Kidney (tissue), 14 donors: ENCODE results near the gene HIP1R. TPM values are rescaled to one million over a fixed set of nuclear protein-coding genes. Genes with fewer than 3 reads are reported as not detected.
A peak's percentile ranks its signal among the peaks of the same experiment; 100 is the strongest.

Source experiments
- DNase-seq, 5 donors: peaks; one replicate each; pipeline ENCODE4 v3.0.0-alpha.2; 2013 to 2020
- FAIRE-seq: peaks from 2 replicates; lab custom pipeline; 2012; peaks lifted over from hg19 to GRCh38; lab: Jason Lieb, UNC
- H3K27ac ChIP-seq, 2 donors: one replicate each; pipeline ENCODE4 v1.7.0; 2013; ENCODE audit warnings: low read depth in 2 of 2, low read length in 2 of 2, inconsistent platforms in 1 of 2
- H3K27me3 ChIP-seq: one replicate; pipeline ENCODE4 v1.7.1; 2013; ENCODE audit warnings: low read length, inconsistent platforms; ENCODE audit not compliant: control insufficient read depth, insufficient read depth
- H3K36me3 ChIP-seq, 3 donors: one replicate each; pipeline versions ENCODE4 v1.7.0 to v1.7.1; 2013; ENCODE audit warnings: low read length in 3 of 3, control low read depth in 1 of 3, inconsistent platforms in 1 of 3; ENCODE audit not compliant: insufficient read depth in 3 of 3, control insufficient read depth in 2 of 3
- H3K4me1 ChIP-seq, 3 donors: one replicate each; pipeline versions ENCODE4 v1.7.0 to v1.7.1; 2013; ENCODE audit warnings: low read length in 3 of 3, inconsistent platforms in 1 of 3, low read depth in 1 of 3; ENCODE audit not compliant: control insufficient read depth in 2 of 3, insufficient read depth in 2 of 3
- H3K4me3 ChIP-seq, 3 donors: one replicate each; pipeline versions ENCODE4 v1.7.0 to v1.8.1; 2013; ENCODE audit warnings: low read length in 3 of 3, control low read depth in 1 of 3, inconsistent platforms in 1 of 3
- H3K9ac ChIP-seq, 3 donors: one replicate each; pipeline versions ENCODE4 v1.7.0 to v1.7.1; 2013; ENCODE audit warnings: low read length in 3 of 3, control low read depth in 1 of 3, inconsistent platforms in 1 of 3
- H3K9me3 ChIP-seq, 3 donors: one replicate each; pipeline versions ENCODE4 v1.7.0 to v1.7.1; 2013; ENCODE audit warnings: low read length in 3 of 3, control low read depth in 1 of 3, inconsistent platforms in 1 of 3; ENCODE audit not compliant: control insufficient read depth in 2 of 3, insufficient read depth in 1 of 3
- intact Hi-C: fragments of 100-400 bp; cut with DNase I; formaldehyde crosslinking; loops from one replicate; pipeline ENCODE4 v1.11.1; 2022
- polyA plus RNA-seq: library from polyadenylated mRNA; stranded (reverse); fragments of 350-450 nt; fragmentation: Illumina TruSeq; extraction: RNeasy Lipid Tissue Mini Kit (QIAGEN cat#74804); gene quantifications from one replicate; pipeline ENCODE4 v1.2.3, GENCODE V29; 2014; ENCODE audit warnings: low read depth, low replicate concordance; ENCODE audit not compliant: insufficient read depth
- total RNA-seq: library from RNA; stranded (reverse); fragmentation: NEBNext Ultra II Directional; extraction: Animal tissue kit (Norgen Biotek cat#: 25700); gene quantifications from one replicate; pipeline ENCODE4 v1.2.1, GENCODE V29; 2021
- TF ChIP-seq, protein P1 (sequence below): IDR thresholded peaks from 3 replicates; pipeline ENCODE4 v1.5.1; 2012; ENCODE audit warnings: mild to moderate bottlenecking, moderate library complexity, borderline replicate concordance; ENCODE audit not compliant: insufficient read depth; ENCODE audit errors: extremely low read depth
- donor health status: control.
- donor health status: control.
- donor health status: control.
- donor health status: control.
- donor health status: control.
- donor health status: DM: yes; HTN: yes; CAD: no.
- donor health status: Normal renal cell carcinoma (clear cell type).

The HIP1R gene
- total and polyA plus RNA-seq, 2 donors from 2014 or later = 39.4 to 87.8 TPM

DNA sequence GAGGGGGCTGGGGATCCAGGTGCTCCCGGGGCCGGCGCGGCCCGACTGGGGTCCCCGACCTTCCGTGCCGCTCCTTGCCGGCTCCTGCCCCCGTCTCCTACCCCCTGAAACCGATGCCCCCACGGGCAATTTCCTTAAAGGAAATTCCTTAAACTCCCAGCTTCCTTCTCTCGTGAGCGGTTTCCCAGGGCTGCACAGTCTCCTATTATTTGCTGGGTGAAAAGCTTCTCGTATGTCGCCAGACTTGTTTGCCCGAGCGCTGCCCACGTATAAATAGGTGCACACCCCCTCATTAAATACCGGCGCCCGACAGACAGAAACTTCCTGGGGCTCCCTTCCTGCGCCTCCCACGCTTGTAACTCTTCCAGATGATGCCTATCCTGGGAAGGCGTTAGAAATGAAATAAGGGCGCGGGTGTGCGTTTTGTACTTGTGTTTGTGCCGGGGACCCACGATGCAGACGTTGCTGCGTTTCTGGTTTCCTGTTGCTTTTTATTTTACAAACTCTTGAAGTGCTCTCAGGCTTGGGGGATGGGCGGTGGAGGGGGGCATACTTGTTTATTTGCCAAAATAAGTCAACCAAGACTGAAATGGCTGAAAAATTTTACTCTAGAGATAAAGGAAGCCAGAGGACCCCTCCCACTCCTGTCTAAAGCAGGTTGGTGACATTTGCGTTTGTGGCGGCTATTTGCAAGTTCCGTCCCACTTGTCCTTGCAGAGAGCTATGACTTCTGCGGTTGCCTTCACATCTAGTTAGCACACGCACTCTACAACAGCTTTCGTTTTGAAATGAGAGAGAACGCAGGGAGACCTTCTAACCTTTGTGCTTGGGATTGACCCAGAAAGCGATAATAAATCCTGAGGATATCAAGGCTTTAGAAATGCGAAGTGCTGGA is 1.0 kb downstream of the HIP1R start:
- H3K36me3 ChIP-seq = peaks cover 0 to 5% (median 0%) of the 10 kb centered on the region in 3 donors
- peak overlapping the region; percentile 76 to 92 (median 84) for H3K4me3 ChIP-seq
- peak; percentile 80 to 90 (median 85) for DNase-seq
- H3K27me3 ChIP-seq = no peaks in the 10 kb centered on the region
- peak overlapping the region; percentile 84 to 92 for H3K27ac ChIP-seq
- FAIRE-seq = no peak
- intact Hi-C loops = no loop called here
- no peaks in the 10 kb centered on the region for H3K9me3 ChIP-seq
- TF ChIP-seq, protein P1, sequence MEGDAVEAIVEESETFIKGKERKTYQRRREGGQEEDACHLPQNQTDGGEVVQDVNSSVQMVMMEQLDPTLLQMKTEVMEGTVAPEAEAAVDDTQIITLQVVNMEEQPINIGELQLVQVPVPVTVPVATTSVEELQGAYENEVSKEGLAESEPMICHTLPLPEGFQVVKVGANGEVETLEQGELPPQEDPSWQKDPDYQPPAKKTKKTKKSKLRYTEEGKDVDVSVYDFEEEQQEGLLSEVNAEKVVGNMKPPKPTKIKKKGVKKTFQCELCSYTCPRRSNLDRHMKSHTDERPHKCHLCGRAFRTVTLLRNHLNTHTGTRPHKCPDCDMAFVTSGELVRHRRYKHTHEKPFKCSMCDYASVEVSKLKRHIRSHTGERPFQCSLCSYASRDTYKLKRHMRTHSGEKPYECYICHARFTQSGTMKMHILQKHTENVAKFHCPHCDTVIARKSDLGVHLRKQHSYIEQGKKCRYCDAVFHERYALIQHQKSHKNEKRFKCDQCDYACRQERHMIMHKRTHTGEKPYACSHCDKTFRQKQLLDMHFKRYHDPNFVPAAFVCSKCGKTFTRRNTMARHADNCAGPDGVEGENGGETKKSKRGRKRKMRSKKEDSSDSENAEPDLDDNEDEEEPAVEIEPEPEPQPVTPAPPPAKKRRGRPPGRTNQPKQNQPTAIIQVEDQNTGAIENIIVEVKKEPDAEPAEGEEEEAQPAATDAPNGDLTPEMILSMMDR = no peak
- H3K4me1 ChIP-seq = peaks cover 2 to 39% (median 35%) of the 10 kb centered on the region in 3 donors
- H3K9ac ChIP-seq = peak overlapping the region; percentile 39 to 82 (median 73)

- TF ChIP-seq, protein P1 = no peak
- FAIRE-seq (peak; percentile 32), DNase-seq (peak in 4 of 5 donors; percentile 41 to 67 (median 62))
- intact Hi-C loops = no loop called here
- peak overlapping the region in 2 of 3 donors; percentile 62 to 73 for H3K9ac ChIP-seq
- no peaks in the 10 kb centered on the region for H3K27me3 ChIP-seq
- peaks cover 7 to 50% (median 47%) of the 10 kb centered on the region in 3 donors for H3K4me1 ChIP-seq
- peak overlapping the region; percentile 17 to 92 (median 84) for H3K4me3 ChIP-seq
- H3K27ac ChIP-seq = peak overlapping the region; percentile 84 to 92
- H3K9me3 ChIP-seq = no peaks in the 10 kb centered on the region
- peaks cover 0 to 5% (median 0%) of the 10 kb centered on the region in 3 donors for H3K36me3 ChIP-seq
These were observed 2.3 kb downstream of the HIP1R start for GRCh38 chr12:122837306-122838265.

DNA sequence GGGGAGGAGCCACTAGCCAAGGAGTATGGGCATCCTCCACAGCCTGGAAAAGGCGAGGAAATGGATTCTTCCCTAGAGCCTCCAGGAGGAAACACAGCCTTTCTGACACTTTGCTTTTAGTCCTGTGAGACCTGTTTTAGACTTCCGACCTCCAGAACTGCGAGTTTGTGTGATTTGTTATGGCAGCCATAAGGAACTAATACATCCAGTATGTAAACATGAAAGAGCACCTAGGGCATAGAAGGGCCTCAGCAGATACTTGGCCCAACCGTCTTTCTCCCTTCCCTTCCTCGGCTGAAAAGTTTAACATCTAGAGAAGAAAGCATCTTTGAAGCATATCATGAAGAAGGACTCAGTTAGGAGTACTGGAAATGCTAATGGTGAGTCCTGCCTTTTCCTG is 3.6 kb downstream of the HIP1R start:
- H3K9me3 ChIP-seq = no peaks in the 10 kb centered on the region
- H3K36me3 ChIP-seq = peaks cover 0 to 5% (median 0%) of the 10 kb centered on the region in 3 donors
- TF ChIP-seq, protein P1 = no peak
- H3K27me3 ChIP-seq = no peaks in the 10 kb centered on the region
- peak overlapping the region in 2 of 3 donors; percentile 40 to 92 for H3K4me3 ChIP-seq
- H3K4me1 ChIP-seq = peaks cover 7 to 63% (median 58%) of the 10 kb centered on the region in 3 donors
- FAIRE-seq (no peak), DNase-seq (no peak)
- intact Hi-C loops = no loop called here
- peak overlapping the region; percentile 84 to 92 for H3K27ac ChIP-seq
- peak overlapping the region in 2 of 3 donors; percentile 14 to 29 for H3K9ac ChIP-seq
